Activated CD8-positive, alpha-beta T cell treated with anti-CD3 and anti-CD28 coated beads for 36 hours (primary cell): ENCODE results near the gene AQP6. TPM values are rescaled to one million over a fixed set of nuclear protein-coding genes. Genes with fewer than 3 reads are reported as not detected.

Experiments used
- ATAC-seq: fragments of 200-7000 bp; cut with Tn5 transposase; one replicate; pipeline ENCODE4 v1.10.0; 2021; ENCODE audit warnings: mild to moderate bottlenecking, moderate library complexity
- CTCF ChIA-PET: fragments of 350-600 bp; sonication (Branson Sonifier 250); formaldehyde crosslinking; loops from one replicate; lab custom pipeline; 2021; ENCODE audit warnings: antibody characterized with exemption; lab: Charles Lee
- POLR2A ChIA-PET: fragments of 350-600 bp; sonication (Branson Sonifier 250); formaldehyde crosslinking; loops from one replicate; lab custom pipeline; 2021; ENCODE audit warnings: antibody characterized with exemption; lab: Charles Lee
- DNase-seq: peaks from one replicate; pipeline ENCODE4 v3.0.0-alpha.2; 2020
- H3K27ac Mint-ChIP-seq: one replicate; pipeline ENCODE4 v1.8.0; 2021; ENCODE audit warnings: mild to moderate bottlenecking, mixed read lengths
- H3K27me3 Mint-ChIP-seq: one replicate; pipeline ENCODE4 v1.8.0; 2021; ENCODE audit warnings: mixed read lengths
- H3K36me3 Mint-ChIP-seq: one replicate; pipeline ENCODE4 v1.8.0; 2021; ENCODE audit warnings: low read depth, mixed read lengths
- H3K4me1 Mint-ChIP-seq: one replicate; pipeline ENCODE4 v1.8.0; 2021; ENCODE audit warnings: low read depth, mixed read lengths
- H3K4me3 Mint-ChIP-seq: one replicate; pipeline ENCODE4 v1.8.0; 2021; ENCODE audit warnings: mild to moderate bottlenecking, moderate library complexity, mixed read lengths
- H3K9me3 Mint-ChIP-seq: one replicate; pipeline ENCODE4 v1.8.0; 2021; ENCODE audit warnings: mixed read lengths
- intact Hi-C: fragments of 100-400 bp; cut with micrococcal nuclease; formaldehyde crosslinking; loops from one replicate; pipeline ENCODE4 v1.10.0; 2022
- total RNA-seq, 2 experiments: library from RNA; stranded (reverse); gene quantifications; one replicate each; pipeline ENCODE4 v1.2.3, GENCODE V29; 2021
- TF ChIP-seq, protein P1 (sequence below): fragments of 200-600 bp; IDR thresholded peaks from one replicate; pipeline ENCODE4 v1.8.0; 2022; ENCODE audit warnings: antibody characterized with exemption, mild to moderate bottlenecking

The AQP6 gene
- total RNA-seq, 2 experiments from 2014 or later = not detected

DNA sequence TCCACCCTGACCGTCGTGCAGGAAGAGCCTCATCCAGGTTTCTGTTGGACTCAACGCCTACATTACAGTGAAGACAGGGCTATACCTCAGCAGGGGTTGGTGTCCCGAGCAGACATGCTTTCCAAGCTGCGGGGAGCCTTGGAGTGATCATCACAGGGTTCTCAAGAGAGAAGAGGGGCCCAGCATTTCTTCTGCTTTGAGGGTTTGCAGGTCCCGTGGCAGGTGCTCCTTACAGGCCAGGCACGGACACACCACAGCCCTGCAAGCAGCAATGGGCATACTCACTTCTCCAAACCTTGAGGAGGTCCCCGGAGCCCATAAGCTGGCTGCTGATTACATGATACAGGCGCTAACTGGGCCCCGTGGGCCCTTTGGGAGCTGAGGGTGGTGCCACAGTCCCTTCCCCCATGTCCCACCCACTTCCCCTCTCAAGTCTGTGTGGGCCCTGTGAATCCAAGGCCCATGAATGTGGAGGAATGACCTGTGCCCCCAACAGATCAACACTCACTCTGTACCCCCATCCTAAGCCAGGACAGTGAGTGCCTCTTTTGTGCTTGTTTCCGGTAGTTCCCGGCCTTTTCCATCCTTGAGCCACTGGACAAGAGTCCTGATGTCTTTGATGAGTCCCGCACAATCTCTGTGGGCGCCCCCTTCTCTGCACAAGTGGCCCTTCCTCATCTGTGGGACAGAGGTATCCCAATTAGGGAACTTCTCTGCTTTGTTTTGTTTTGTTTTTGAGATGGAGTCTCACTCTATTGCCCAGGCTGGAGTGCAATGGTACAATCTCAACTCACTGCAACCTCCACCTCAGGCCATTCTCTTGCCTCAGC lies 21.1 kb upstream of the AQP6 start:
- H3K36me3 Mint-ChIP-seq = no peaks in the 10 kb centered on the region
- DNase-seq (no peak), ATAC-seq (no peak)
- H3K4me3 Mint-ChIP-seq = no peak overlapping the region
- peaks cover under 1% of the 10 kb centered on the region for H3K4me1 Mint-ChIP-seq
- intact Hi-C loops = no loop called here
- H3K27me3 Mint-ChIP-seq = peaks cover 20% of the 10 kb centered on the region
- no peaks in the 10 kb centered on the region for H3K9me3 Mint-ChIP-seq
- ChIA-PET POLR2A (no interaction called here), CTCF (interaction anchor here (0.6 to 1.2 kb wide), 2 partner anchors 9 to 16 kb away, joined by 3 read pairs; no protein-coding TSS in a partner anchor)
- H3K27ac Mint-ChIP-seq = no peak overlapping the region
- TF ChIP-seq, protein P1, sequence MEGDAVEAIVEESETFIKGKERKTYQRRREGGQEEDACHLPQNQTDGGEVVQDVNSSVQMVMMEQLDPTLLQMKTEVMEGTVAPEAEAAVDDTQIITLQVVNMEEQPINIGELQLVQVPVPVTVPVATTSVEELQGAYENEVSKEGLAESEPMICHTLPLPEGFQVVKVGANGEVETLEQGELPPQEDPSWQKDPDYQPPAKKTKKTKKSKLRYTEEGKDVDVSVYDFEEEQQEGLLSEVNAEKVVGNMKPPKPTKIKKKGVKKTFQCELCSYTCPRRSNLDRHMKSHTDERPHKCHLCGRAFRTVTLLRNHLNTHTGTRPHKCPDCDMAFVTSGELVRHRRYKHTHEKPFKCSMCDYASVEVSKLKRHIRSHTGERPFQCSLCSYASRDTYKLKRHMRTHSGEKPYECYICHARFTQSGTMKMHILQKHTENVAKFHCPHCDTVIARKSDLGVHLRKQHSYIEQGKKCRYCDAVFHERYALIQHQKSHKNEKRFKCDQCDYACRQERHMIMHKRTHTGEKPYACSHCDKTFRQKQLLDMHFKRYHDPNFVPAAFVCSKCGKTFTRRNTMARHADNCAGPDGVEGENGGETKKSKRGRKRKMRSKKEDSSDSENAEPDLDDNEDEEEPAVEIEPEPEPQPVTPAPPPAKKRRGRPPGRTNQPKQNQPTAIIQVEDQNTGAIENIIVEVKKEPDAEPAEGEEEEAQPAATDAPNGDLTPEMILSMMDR = no peak

DNA sequence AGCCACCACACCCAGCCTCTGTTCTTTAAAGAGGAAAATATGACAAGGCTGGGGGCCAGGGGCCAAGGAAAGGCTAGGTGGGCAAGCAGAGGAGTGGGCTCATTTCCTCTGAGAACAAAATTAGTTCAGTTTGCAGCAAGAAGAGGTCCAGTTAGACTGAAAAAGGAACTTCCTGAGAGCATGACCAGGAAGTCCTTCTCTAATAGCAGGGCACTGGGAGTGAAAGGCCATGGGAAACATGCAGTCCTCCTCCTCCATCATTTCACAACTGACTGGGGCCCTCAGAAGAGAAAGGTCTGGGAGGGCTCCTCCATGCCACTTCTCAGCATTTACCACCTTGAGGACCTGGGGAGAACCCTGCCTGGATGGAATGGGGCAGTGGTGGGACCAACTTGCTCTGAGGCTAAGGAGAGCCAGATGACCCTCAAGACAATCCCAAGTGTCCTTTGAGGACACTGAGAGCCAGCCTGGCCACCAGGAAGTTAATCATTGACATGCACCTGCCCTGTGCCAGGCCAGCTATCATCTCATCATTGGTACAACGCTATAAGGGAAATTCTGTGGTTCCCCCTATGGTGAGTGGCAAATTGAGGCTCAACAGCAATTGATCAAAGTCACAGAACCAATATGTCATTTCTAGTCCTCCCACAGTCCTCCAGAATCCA lies 20.2 kb upstream of the AQP6 start:
- POLR2A ChIA-PET = no interaction called here
- Mint-ChIP-seq H3K36me3 (no peaks in the 10 kb centered on the region), H3K27ac (no peak overlapping the region), H3K27me3 (peaks cover 29% of the 10 kb centered on the region), H3K9me3 (no peaks in the 10 kb centered on the region), H3K4me1 (no peaks in the 10 kb centered on the region), H3K4me3 (no peak overlapping the region)
- DNase-seq (no peak), ATAC-seq (no peak)
- TF ChIP-seq, protein P1 = no peak
- intact Hi-C loops = no loop called here
- CTCF ChIA-PET = interaction anchor here (1.1 to 3.9 kb wide), 3 partner anchors 7 to 86 kb away, joined by 5 to 25 read pairs (median 19); no protein-coding TSS in a partner anchor

DNA sequence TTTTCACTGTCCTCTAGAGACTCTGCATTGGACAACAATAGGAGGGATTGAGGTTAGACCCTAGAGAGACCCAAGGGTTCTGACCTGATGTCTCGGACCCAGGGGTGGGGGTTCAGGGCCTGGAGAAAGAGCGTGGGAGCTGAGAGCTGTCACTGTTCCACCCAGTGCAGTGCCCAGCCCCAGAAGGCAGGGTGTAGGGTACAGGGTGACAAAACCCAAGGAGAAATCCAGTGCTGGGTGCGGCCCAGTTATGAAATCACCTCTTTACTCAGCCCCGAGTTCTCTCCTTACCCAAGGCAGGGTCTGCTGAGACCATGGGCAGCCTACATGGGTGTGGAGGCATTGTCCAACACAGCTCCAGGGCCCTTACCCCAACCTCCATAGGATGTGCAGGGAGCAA lies 19.6 kb upstream of the AQP6 start:
- Mint-ChIP-seq H3K27ac (no peak overlapping the region), H3K9me3 (no peaks in the 10 kb centered on the region), H3K4me3 (no peak overlapping the region), H3K27me3 (peaks cover 35% of the 10 kb centered on the region), H3K36me3 (no peaks in the 10 kb centered on the region), H3K4me1 (no peaks in the 10 kb centered on the region)
- TF ChIP-seq, protein P1 = no peak
- DNase-seq = no peak
- CTCF ChIA-PET = interaction anchor here (1.1 to 3.9 kb wide), 3 partner anchors 8 to 86 kb away, joined by 5 to 25 read pairs (median 19); no protein-coding TSS in a partner anchor
- POLR2A ChIA-PET = no interaction called here
- intact Hi-C loops = no loop called here
- ATAC-seq = no peak

GRCh38 chr12:49953961-49954846 lies 18.5 kb upstream of the AQP6 start:
- intact Hi-C loops = no loop called here
- Mint-ChIP-seq H3K4me3 (no peak overlapping the region), H3K27ac (no peak overlapping the region), H3K4me1 (no peaks in the 10 kb centered on the region), H3K27me3 (peaks cover 45% of the 10 kb centered on the region), H3K9me3 (no peaks in the 10 kb centered on the region), H3K36me3 (no peaks in the 10 kb centered on the region)
- ATAC-seq = no peak
- POLR2A ChIA-PET = no interaction called here
- no peak for DNase-seq
- CTCF ChIA-PET = interaction anchor here (3.8 to 3.9 kb wide), 2 partner anchors 9 to 13 kb away, joined by 19 to 25 read pairs; no protein-coding TSS in a partner anchor
- TF ChIP-seq, protein P1 = no peak
